A549 treated with AZD9567 at 1 μM for 4 hours (cell line): ENCODE results near the gene ERAL1. TPM values are rescaled to one million over a fixed set of nuclear protein-coding genes. Genes with fewer than 3 reads are reported as not detected.

ENCODE experiments used
- total RNA-seq: library from RNA; stranded (reverse); fragments of 200-300 nt; extraction: Qiagen RNA extraction; gene quantifications from 5 replicates; pipeline ENCODE4 v1.2.3, GENCODE V29; 2022; ENCODE audit not compliant: insufficient read depth

The ERAL1 gene
- total RNA-seq = 81.5 to 89.7 TPM (median 85.7 TPM) in 5 replicates

DNA sequence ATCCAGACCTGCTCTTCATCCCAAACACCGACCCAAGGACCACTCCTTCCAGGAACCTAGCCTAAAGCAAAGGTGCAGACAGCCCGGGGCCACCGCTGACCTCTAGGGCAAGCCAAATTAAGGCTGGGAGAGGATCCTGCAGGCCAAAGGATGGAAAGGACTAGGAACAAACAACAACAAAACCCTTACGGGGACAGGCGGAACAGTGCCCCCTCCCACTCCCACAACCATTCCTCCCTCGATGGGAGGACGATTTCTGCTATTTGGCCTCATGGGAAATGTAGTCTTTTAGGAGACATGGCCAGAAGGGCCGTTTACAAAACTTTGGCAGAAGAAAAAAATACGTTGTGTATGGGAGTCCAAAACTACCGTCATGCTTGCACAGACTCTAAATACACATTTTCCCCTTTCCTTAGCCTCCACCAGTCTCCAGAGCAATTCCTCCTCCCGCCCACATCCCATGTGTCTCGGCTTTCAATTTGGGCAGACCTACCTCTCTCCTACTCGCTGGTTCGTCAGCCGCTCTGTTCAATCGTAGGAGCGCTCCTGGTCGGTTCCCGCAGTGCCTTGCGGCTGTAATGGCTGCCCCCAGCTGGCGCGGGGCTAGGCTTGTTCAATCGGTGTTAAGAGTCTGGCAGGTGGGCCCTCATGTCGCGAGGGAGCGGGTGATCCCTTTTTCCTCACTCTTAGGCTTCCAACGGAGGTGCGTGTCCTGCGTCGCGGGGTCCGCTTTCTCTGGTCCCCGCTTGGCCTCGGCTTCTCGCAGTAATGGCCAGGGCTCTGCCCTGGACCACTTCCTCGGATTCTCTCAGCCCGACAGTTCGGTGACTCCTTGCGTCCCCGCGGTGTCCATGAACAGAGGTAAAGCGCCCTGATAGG, at the start of gene ERAL1:
ERAL1 (plus strand) TSS at position 560 of the 879 bp plus-strand sequence; CDS start at position 579, 19 bp downstream.

DNA sequence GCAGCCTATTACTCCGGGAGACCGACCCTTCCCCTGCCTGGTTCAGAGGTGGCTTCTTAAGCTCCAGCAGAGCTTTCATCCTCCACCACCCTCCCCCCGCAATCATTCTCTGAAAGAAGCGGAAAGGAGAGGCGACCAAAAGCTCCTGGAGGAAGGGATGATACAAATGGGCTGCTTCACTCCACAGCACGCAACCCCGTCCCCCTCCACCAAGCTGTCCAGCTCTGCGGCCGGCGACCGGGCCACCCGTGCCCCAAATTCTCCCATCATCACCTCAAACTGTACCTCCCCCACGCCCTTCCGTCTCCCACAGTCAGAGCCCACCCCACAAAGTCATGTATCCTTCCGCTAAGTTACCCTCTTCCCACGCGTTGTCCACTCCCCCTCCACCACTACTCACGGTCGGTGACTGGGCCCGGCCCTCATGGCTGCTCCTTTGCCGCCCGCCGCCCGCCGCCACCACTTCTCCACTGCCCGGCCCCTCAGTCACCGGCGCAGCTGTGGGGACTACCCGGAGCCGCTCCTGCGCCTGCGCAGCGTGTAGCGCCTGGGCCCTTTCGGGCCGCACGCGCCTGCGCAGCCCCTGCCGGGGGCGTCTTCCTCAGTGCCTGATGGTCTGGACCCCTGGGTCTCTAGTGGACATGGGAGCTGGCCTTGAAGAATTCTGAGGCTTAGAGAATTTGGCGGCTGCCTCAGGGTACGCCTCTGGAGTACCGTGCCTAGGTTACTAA, 12.4 kb upstream of the ERAL1 start, which contains the start of gene FAM222B:
FAM222B (minus strand) TSS at position 509 of the 731 bp plus-strand sequence. CDS start 76,123 bp downstream, outside the sequence.

DNA sequence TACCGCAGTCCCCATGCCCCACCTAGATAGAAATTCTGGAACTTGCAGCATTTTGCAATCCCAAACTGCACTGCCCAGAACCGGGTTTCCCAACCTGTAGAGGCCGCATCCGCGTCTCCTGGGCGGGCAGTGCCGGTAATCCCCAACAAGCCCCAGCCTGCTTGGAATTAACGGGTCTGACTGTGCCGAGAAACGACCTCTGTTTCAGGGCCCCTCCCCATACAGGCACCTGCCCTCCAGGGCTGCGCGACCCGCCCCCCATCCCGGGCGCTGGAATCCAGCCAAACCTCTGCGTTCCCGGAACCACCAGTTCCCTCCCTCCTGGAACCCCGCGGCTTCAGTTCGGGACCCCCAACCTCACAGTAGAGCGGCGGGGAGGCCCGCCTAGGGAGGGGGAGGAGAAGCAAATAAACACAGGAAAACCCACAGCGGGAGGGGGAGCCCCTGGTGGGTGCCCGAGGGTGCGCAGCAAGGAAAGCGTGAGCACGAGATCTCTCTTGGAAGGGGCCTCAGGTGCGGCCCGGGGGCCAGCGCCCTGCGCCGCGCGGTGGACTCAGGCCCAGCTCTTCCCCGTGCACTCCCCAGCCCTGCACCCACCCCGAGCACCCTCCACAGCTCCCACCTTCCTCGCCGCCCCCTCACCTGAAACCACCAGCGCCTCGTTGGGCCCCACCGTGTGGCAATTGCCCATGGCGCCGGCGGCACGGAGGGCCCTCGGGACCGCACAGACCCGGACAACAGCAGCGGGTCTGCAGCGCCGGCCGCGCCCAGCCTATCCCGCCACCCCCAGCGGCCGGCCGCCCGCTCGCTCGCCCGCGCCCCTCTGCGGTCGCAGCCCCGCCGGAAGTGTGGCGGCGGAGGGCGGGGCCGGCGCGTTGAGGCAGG, 42.3 kb downstream of the ERAL1 start, which contains the start of gene FLOT2:
FLOT2 (minus strand) TSS at position 850 of the 885 bp plus-strand sequence; CDS start at position 691, 159 bp downstream.

GRCh38 chr17:28902819-28903545, 48.2 kb downstream of the ERAL1 start, which contains the start of gene DHRS13:
Gene DHRS13 (minus strand): TSS chr17:28903079. CDS start chr17:28902944, 135 bp downstream.

Other genes starting within 250 kb of the ERAL1 start
- gene RSKR, start 240.8 kb upstream of the ERAL1 start, total RNA-seq = 1.1 to 4.9 TPM (median 4.1 TPM) in 5 replicates
- 46.5 to 62.0 TPM (median 59.7 TPM) in 5 replicates for gene BLTP2, start 209.9 kb upstream of the ERAL1 start, total RNA-seq
- gene SDF2, start 193.1 kb upstream of the ERAL1 start, total RNA-seq = 83.7 to 94.3 TPM (median 89.3 TPM) in 5 replicates
- 66.6 to 77.0 TPM (median 73.8 TPM) in 5 replicates for gene SUPT6H, start 192.8 kb upstream of the ERAL1 start, total RNA-seq
- 1.2 to 1.7 TPM (median 1.5 TPM) in 4 of 5 replicates, not detected in the other for gene PROCA1, start 143.1 kb upstream of the ERAL1 start, total RNA-seq
- gene RAB34, start 137.1 kb upstream of the ERAL1 start, total RNA-seq = 212 to 240 TPM (median 228 TPM) in 5 replicates
- gene RPL23A, start 135.0 kb upstream of the ERAL1 start, total RNA-seq = 2,109 to 2,400 TPM (median 2,196 TPM) in 5 replicates
- gene TLCD1, start 128.8 kb upstream of the ERAL1 start, total RNA-seq = 23.6 to 50.7 TPM (median 44.7 TPM) in 5 replicates
- 4.0 to 4.9 TPM (median 4.6 TPM) in 5 replicates for gene NEK8, start 126.2 kb upstream of the ERAL1 start, total RNA-seq
- gene TRAF4, start 111.0 kb upstream of the ERAL1 start, total RNA-seq = 40.7 to 94.4 TPM (median 89.2 TPM) in 5 replicates
- 33.2 to 37.0 TPM (median 33.6 TPM) in 5 replicates for gene FAM222B, start 12.2 kb upstream of the ERAL1 start, total RNA-seq
- gene FLOT2, start 42.7 kb downstream of the ERAL1 start, total RNA-seq = 79.9 to 87.3 TPM (median 83.6 TPM) in 5 replicates
- 6.2 to 6.8 TPM (median 6.3 TPM) in 4 of 5 replicates, not detected in the other for gene DHRS13, start 48.1 kb downstream of the ERAL1 start, total RNA-seq
- 30.5 to 32.4 TPM (median 31.5 TPM) in 5 replicates for gene PHF12, start 96.5 kb downstream of the ERAL1 start, total RNA-seq
- gene SEZ6, start 151.0 kb downstream of the ERAL1 start, total RNA-seq = 0.05 TPM in 1 of 5 replicates, not detected in the others
- 0.15 to 0.26 TPM (median 0.22 TPM) in 3 of 5 replicates, not detected in the others for gene PIPOX, start 188.1 kb downstream of the ERAL1 start, total RNA-seq